H1 (cell line): ENCODE measurements around the gene EEF1AKMT3. TPM values are rescaled to one million over a fixed set of nuclear protein-coding genes. Genes with fewer than 3 reads are reported as not detected.

ENCODE experiments used
- POLR2AphosphoS5 ChIP-seq: IDR thresholded peaks from 2 replicates; pipeline ENCODE4 v1.6.1; 2011; ENCODE audit warnings: low read depth, low read length
- polyA plus RNA-seq, 7 experiments: library from polyadenylated mRNA; depleted of rRNA in 3 of 7; stranded (reverse) in 5 of 7; unstranded in 2 of 7; fragments of >200 nt in 5 of 7; fragments of 200-250 nt in 2 of 7; gene quantifications; 1 replicate in 5 of 7; 2 replicates in 1 of 7; 4 replicates in 1 of 7; pipeline versions ENCODE4 v1.2.1 to v1.2.3, GENCODE V29; 2011 to 2013; ENCODE audit warnings: missing spikeins in 2 of 7, mixed read lengths in 2 of 7
- total RNA-seq: library from RNA; stranded (reverse); fragmentation: NEBNext Ultra II Directional; extraction: Animal tissue kit (Norgen Biotek cat#: 25700); gene quantifications from 2 replicates; pipeline ENCODE4 v1.2.1, GENCODE V29; 2021
- TF ChIP-seq, protein P1 (sequence below): IDR thresholded peaks from 2 replicates; pipeline ENCODE4 v1.6.1; 2011; ENCODE audit warnings: low read length, improper control_type of control experiment

The EEF1AKMT3 gene
- total and polyA plus RNA-seq, 2 of the 8 experiments (the other 6 are each of a cell fraction or from before 2014, with no cell fraction given): 3.1 to 4.4 TPM

DNA sequence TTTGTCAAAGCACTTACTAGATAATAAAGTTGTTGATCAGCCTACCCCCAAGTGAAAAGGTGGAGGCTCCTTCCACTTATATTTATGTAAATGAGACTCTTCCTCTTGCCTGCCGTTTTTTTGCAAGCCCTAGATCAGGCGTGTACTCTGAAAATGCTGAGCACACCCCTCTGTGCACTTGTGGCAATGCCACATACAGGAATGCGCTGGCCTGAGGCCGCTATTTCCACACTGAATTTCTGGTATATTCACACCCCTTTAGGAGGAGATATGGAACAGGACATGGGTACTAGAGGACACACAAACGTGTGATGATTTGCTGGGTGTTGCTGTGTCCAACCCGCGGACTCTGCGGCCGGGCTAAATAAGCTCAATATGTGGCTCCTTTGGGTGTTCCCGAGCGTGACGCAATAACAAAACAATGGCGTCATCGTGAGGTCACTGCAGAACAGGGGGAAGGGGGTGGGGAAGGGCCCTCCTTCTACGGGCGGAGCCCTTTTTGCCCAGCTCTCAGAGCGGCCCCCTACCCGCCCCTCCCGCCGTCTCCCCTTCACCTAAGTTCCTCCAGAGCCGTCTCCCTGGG is 28.1 kb upstream of the EEF1AKMT3 start (continued):
- TF ChIP-seq, protein P1, sequence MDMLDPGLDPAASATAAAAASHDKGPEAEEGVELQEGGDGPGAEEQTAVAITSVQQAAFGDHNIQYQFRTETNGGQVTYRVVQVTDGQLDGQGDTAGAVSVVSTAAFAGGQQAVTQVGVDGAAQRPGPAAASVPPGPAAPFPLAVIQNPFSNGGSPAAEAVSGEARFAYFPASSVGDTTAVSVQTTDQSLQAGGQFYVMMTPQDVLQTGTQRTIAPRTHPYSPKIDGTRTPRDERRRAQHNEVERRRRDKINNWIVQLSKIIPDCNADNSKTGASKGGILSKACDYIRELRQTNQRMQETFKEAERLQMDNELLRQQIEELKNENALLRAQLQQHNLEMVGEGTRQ: no peak
- TF ChIP-seq POLR2AphosphoS5: peak; percentile 37; the same call in 1 of the 2 replicates
